Mesenchymal stem cell (in vitro differentiated cells and primary cell): ENCODE measurements around the gene ACY1.

Source experiments
- DNase-seq: peaks from one replicate; pipeline ENCODE4 v3.0.0-alpha.2; 2013
- H2AFZ ChIP-seq: one replicate; pipeline ENCODE4 v1.6.1; 2013; ENCODE audit warnings: low read depth, mild to moderate bottlenecking, control low read depth, inconsistent platforms, low read length, moderate library complexity
- H2AK5ac ChIP-seq: 2 replicates; pipeline ENCODE4 v1.6.1; 2013; ENCODE audit warnings: low read length, moderate library complexity, mild to moderate bottlenecking, inconsistent platforms; ENCODE audit not compliant: severe bottlenecking
- H2BK120ac ChIP-seq: one replicate; pipeline ENCODE4 v1.6.1; 2013; ENCODE audit warnings: low read depth, mild to moderate bottlenecking, inconsistent platforms, low read length, moderate library complexity
- H2BK12ac ChIP-seq, 2 experiments: one replicate each; pipeline ENCODE4 v1.6.1; 2013; ENCODE audit warnings: inconsistent platforms in 2 of 2, low read length in 2 of 2, mild to moderate bottlenecking in 2 of 2, moderate library complexity in 2 of 2, control low read depth in 1 of 2
- H2BK15ac ChIP-seq: one replicate; pipeline ENCODE4 v1.6.1; 2013; ENCODE audit warnings: mild to moderate bottlenecking, low read depth, inconsistent platforms; ENCODE audit not compliant: poor library complexity, severe bottlenecking
- H2BK5ac ChIP-seq: 2 replicates; pipeline ENCODE4 v1.6.1; 2013; ENCODE audit warnings: low read depth, mild to moderate bottlenecking, low read length, control low read depth, inconsistent platforms; ENCODE audit not compliant: poor library complexity, severe bottlenecking
- H3K14ac ChIP-seq, 2 experiments: one replicate each; pipeline ENCODE4 v1.6.1; 2013; ENCODE audit warnings: inconsistent platforms in 2 of 2, low read length in 2 of 2, control low read depth in 1 of 2, mild to moderate bottlenecking in 1 of 2, moderate library complexity in 1 of 2
- H3K18ac ChIP-seq, 2 experiments: one replicate each; pipeline ENCODE4 v1.6.1; 2013; ENCODE audit warnings: inconsistent platforms in 2 of 2, low read length in 2 of 2, control low read depth in 1 of 2, low read depth in 1 of 2, mild to moderate bottlenecking in 1 of 2
- H3K23ac ChIP-seq, 2 experiments: one replicate each; pipeline ENCODE4 v1.6.1; 2013; ENCODE audit warnings: inconsistent platforms in 2 of 2, low read length in 2 of 2, mild to moderate bottlenecking in 2 of 2, moderate library complexity in 2 of 2, control low read depth in 1 of 2
- H3K27ac ChIP-seq: 2 replicates; pipeline ENCODE4 v1.5.1; 2013; ENCODE audit warnings: mild to moderate bottlenecking, moderate library complexity, low read length, control low read depth, inconsistent platforms; ENCODE audit not compliant: poor library complexity, severe bottlenecking
- H3K27me3 ChIP-seq, 2 experiments: 2 replicates each; pipeline versions ENCODE4 v1.6.1 to v1.7.0; 2013; ENCODE audit warnings: low read length in 2 of 2, mild to moderate bottlenecking in 2 of 2, moderate library complexity in 2 of 2, control low read depth in 1 of 2, inconsistent platforms in 1 of 2; ENCODE audit not compliant: control insufficient read depth in 1 of 2, insufficient read depth in 1 of 2
- H3K36me3 ChIP-seq, 2 experiments: 2 replicates each; pipeline versions ENCODE4 v1.6.1 to v1.7.0; 2013; ENCODE audit warnings: low read length in 2 of 2, control low read depth in 1 of 2, inconsistent platforms in 1 of 2, low read depth in 1 of 2, mild to moderate bottlenecking in 1 of 2; ENCODE audit not compliant: insufficient read depth in 2 of 2, control insufficient read depth in 1 of 2
- H3K4ac ChIP-seq, 2 experiments: one replicate each; pipeline ENCODE4 v1.6.1; 2013; ENCODE audit warnings: inconsistent platforms in 2 of 2, low read length in 2 of 2, mild to moderate bottlenecking in 2 of 2, moderate library complexity in 2 of 2, control low read depth in 1 of 2, low read depth in 1 of 2
- H3K4me1 ChIP-seq: 2 replicates; pipeline ENCODE4 v1.6.1; 2013; ENCODE audit warnings: low read depth, low read length, control low read depth; ENCODE audit not compliant: control insufficient read depth, insufficient read depth
- H3K4me2 ChIP-seq: 2 replicates; pipeline ENCODE4 v1.6.1; 2013; ENCODE audit warnings: low read length, mild to moderate bottlenecking, inconsistent platforms; ENCODE audit not compliant: poor library complexity, severe bottlenecking
- H3K4me3 ChIP-seq, 2 experiments: 2 replicates each; pipeline versions ENCODE4 v1.5.1 to v1.7.0; 2013; ENCODE audit warnings: low read length in 2 of 2, mild to moderate bottlenecking in 2 of 2, control low read depth in 1 of 2, low read depth in 1 of 2; ENCODE audit not compliant: insufficient read depth in 1 of 2
- H3K79me1 ChIP-seq: replicated peaks from 2 replicates; pipeline ENCODE4 v1.6.1; 2013; ENCODE audit warnings: mild to moderate bottlenecking, control low read depth, low read length, inconsistent platforms; ENCODE audit not compliant: poor library complexity, severe bottlenecking
- H3K9ac ChIP-seq: 2 replicates; pipeline ENCODE4 v1.7.0; 2013; ENCODE audit warnings: mild to moderate bottlenecking, low read length, moderate library complexity
- H3K9me3 ChIP-seq: 2 replicates; pipeline ENCODE4 v1.7.0; 2013; ENCODE audit warnings: mild to moderate bottlenecking, low read length; ENCODE audit not compliant: control insufficient read depth
- H4K8ac ChIP-seq: one replicate; pipeline ENCODE4 v1.6.1; 2013; ENCODE audit warnings: inconsistent platforms, mild to moderate bottlenecking, low read length, moderate library complexity
- H4K91ac ChIP-seq: one replicate; pipeline ENCODE4 v1.6.1; 2013; ENCODE audit warnings: mild to moderate bottlenecking, low read length, inconsistent platforms
- WGBS: methylation state at CpG from one replicate; pipeline ENCODE4 v1.1.7; 2013; ENCODE audit warnings: mixed read lengths; 5-methylcytosine and 5-hydroxymethylcytosine counted together

Gene ACY1

DNA sequence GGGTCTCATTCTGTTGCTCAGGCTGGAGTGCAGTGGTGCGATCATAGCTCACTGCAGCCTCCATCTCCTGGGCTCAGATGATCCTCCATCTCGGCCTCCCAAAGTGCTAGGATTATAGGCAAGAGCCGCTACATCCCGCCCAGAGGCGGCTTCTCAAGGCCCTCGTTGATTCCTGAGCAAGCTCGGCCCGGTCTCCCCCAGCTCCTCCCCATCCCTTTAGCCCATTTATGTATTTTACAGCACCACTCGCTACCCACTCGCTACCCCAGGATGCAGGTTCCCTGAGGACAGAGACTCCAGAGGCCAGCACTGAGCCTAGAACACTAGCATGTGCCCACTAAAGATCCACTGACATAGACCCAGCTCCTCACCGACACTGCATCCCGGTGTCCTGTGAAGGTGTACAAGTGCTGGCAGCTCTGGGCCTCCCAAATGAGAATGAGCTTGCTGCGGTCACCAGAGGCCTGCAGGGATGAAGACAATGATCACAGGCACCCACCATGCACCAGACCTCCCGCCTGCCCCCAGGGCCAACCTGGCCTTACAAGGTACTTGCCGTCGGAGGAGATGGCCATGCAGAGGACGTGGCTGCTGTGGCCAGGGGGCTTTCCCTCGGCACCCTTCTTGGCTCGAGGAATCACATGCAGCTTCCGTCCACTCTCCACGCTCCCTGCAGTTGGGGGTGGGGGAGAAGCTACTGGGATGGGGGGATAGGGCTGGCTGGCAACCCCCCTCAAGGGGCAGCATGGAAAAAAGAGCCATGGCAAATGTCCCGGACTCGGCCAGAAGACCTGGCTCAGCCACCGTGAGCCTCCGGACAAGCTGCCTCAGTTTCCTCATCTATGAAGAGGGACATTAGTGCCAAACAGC, 47.2 kb upstream of the ACY1 start:
- no peak overlapping the region for H4K8ac ChIP-seq
- H3K23ac ChIP-seq, result no peak overlapping the region
- peaks cover 8% of the 10 kb centered on the region for H3K4me1 ChIP-seq
- H3K9ac ChIP-seq, result no peak overlapping the region
- no peak overlapping the region for H4K91ac ChIP-seq
- H2BK5ac ChIP-seq, result no peak overlapping the region
- H2BK12ac ChIP-seq, result no peak overlapping the region
- H2AFZ ChIP-seq, result no peak overlapping the region
- WGBS, result 97% methylated on average over 25 of the region's 25 CpGs
- no peak overlapping the region for H2BK120ac ChIP-seq
- H3K27me3 ChIP-seq, result no peaks in the 10 kb centered on the region
- no peak overlapping the region for H3K4ac ChIP-seq
- H3K27ac ChIP-seq, result no peak overlapping the region
- H3K79me1 ChIP-seq, result peaks cover 28% of the 10 kb centered on the region
- H3K4me3 ChIP-seq, result no peak overlapping the region
- H3K36me3 ChIP-seq, result peaks cover 72% of the 10 kb centered on the region in 2 experiments
- no peak overlapping the region for H2BK15ac ChIP-seq
- H3K9me3 ChIP-seq, result no peaks in the 10 kb centered on the region
- no peak for DNase-seq
- H2AK5ac ChIP-seq, result no peak overlapping the region
- H3K14ac ChIP-seq, result no peak overlapping the region
- H3K4me2 ChIP-seq, result no peak overlapping the region
- H3K18ac ChIP-seq, result no peak overlapping the region

DNA sequence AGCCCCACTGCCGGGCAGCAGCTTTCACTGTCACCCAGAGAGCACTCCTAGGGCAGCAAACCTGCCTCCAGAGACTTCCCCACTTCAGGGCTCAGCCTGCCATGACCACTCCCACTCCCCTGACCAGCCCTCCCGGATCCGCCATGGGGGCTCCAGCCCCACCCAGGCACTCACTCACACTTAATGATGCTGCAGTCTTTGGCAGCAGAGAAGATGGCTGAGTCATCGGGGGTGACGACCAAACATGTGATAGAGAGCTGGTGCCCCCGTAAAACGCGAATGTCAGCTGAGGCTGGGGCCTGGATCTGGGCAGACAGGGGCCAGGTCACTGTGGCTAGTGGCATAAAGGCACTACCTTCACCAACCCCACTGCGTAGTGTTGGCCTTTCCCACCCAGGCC, 46.3 kb upstream of the ACY1 start:
- H2BK5ac ChIP-seq, result no peak overlapping the region
- peaks cover 65 to 71% of the 10 kb centered on the region in 2 experiments for H3K36me3 ChIP-seq
- H3K9me3 ChIP-seq, result no peaks in the 10 kb centered on the region
- H2BK15ac ChIP-seq, result no peak overlapping the region
- H3K27me3 ChIP-seq, result no peaks in the 10 kb centered on the region
- H3K79me1 ChIP-seq, result peaks cover 32% of the 10 kb centered on the region
- H4K8ac ChIP-seq, result no peak overlapping the region
- H3K4me1 ChIP-seq, result peaks cover 8% of the 10 kb centered on the region
- no peak overlapping the region for H3K27ac ChIP-seq
- no peak overlapping the region for H3K4ac ChIP-seq
- H3K23ac ChIP-seq, result no peak overlapping the region
- no peak overlapping the region for H4K91ac ChIP-seq
- H2BK120ac ChIP-seq, result no peak overlapping the region
- no peak overlapping the region for H3K9ac ChIP-seq
- H2AK5ac ChIP-seq, result no peak overlapping the region
- no peak overlapping the region for H3K4me2 ChIP-seq
- 89% methylated on average over 9 of the region's 9 CpGs for WGBS
- no peak for DNase-seq
- no peak overlapping the region for H2BK12ac ChIP-seq
- no peak overlapping the region for H3K4me3 ChIP-seq
- no peak overlapping the region for H3K18ac ChIP-seq
- H2AFZ ChIP-seq, result no peak overlapping the region
- no peak overlapping the region for H3K14ac ChIP-seq

DNA sequence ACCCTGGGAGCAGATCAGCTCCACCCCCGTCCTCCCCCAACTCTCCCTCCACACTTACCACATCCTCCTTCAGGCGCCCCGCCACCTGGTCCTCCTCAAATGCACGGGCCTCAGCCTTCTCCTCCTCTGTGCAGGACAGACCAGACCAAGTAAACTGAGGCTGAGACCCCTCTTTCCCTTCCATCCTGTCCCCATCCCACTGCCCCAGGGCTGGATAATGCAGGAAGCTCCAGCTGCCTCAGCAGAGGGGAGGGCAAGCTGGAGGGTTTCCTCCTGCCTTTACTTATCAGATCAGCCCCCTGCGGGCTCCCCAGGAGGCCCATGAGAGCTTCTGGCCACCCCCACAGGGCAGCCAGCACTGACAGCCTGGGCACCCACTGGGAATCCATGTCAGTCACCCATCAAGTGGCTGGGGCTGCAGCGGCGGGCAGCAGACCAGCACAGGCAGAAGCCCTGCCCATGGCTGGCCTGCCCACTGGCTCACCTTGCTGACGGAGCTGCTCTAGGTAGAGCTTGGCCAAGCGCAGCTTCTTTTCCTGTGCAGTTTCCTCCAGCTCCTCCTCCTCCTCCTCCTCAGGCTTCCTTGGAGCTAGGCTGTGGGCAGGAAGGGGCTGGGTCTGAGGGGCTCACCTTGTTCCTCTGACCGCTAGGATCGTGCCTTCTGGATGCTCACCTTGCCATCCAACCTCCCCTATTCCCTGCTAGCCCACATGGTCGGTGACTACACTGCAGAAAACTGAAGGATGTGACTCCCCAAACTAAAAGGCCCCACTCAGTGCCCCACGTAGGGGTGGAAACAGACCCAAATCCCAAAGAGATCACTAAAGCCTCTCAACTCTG, 45.5 kb upstream of the ACY1 start:
- H3K79me1 ChIP-seq, result peaks cover 32% of the 10 kb centered on the region
- no peak overlapping the region for H2AFZ ChIP-seq
- H3K36me3 ChIP-seq, result peaks cover 60 to 65% of the 10 kb centered on the region in 2 experiments
- H2BK15ac ChIP-seq, result no peak overlapping the region
- H3K9ac ChIP-seq, result no peak overlapping the region
- no peak overlapping the region for H3K18ac ChIP-seq
- H3K14ac ChIP-seq, result no peak overlapping the region
- H3K4me2 ChIP-seq, result no peak overlapping the region
- H3K4me3 ChIP-seq, result no peak overlapping the region
- WGBS, result 95% methylated on average over 11 of the region's 13 CpGs
- no peak overlapping the region for H3K27ac ChIP-seq
- H3K27me3 ChIP-seq, result no peaks in the 10 kb centered on the region
- no peaks in the 10 kb centered on the region for H3K9me3 ChIP-seq
- H3K4ac ChIP-seq, result no peak overlapping the region
- no peak overlapping the region for H2AK5ac ChIP-seq
- no peak overlapping the region for H4K91ac ChIP-seq
- H2BK12ac ChIP-seq, result no peak overlapping the region
- H3K23ac ChIP-seq, result no peak overlapping the region
- H4K8ac ChIP-seq, result no peak overlapping the region
- no peak for DNase-seq
- H2BK120ac ChIP-seq, result no peak overlapping the region
- H3K4me1 ChIP-seq, result peaks cover 16% of the 10 kb centered on the region
- H2BK5ac ChIP-seq, result no peak overlapping the region

- Histone ChIP-seq H3K14ac (no peak overlapping the region), H3K18ac (no peak overlapping the region), H2AFZ (no peak overlapping the region), H3K4me3 (no peak overlapping the region), H4K91ac (no peak overlapping the region), H2BK120ac (no peak overlapping the region), H2BK12ac (no peak overlapping the region), H2BK5ac (no peak overlapping the region), H3K4ac (no peak overlapping the region), H3K23ac (no peak overlapping the region), H3K9ac (no peak overlapping the region), H2AK5ac (no peak overlapping the region), H3K36me3 (peaks cover 54 to 55% of the 10 kb centered on the region in 2 experiments), H3K27ac (no peak overlapping the region), H3K4me1 (peaks cover 19% of the 10 kb centered on the region), H3K4me2 (no peak overlapping the region), H2BK15ac (no peak overlapping the region), H4K8ac (no peak overlapping the region), H3K27me3 (no peaks in the 10 kb centered on the region), H3K9me3 (no peaks in the 10 kb centered on the region), H3K79me1 (peaks cover 34% of the 10 kb centered on the region)
- 96% methylated on average over 8 of the region's 9 CpGs for WGBS
- DNase-seq, result no peak
Measured at GRCh38 chr3:51938780-51939425, 44.4 kb upstream of the ACY1 start.
